ENCODE data around the gene CACNA1C.
"Not testable (repeated sequence)": the region's sequence is repeated elsewhere in the genome, so short reads cannot be mapped to it uniquely, and the experiment has no call there.

The CACNA1C gene

DNA sequence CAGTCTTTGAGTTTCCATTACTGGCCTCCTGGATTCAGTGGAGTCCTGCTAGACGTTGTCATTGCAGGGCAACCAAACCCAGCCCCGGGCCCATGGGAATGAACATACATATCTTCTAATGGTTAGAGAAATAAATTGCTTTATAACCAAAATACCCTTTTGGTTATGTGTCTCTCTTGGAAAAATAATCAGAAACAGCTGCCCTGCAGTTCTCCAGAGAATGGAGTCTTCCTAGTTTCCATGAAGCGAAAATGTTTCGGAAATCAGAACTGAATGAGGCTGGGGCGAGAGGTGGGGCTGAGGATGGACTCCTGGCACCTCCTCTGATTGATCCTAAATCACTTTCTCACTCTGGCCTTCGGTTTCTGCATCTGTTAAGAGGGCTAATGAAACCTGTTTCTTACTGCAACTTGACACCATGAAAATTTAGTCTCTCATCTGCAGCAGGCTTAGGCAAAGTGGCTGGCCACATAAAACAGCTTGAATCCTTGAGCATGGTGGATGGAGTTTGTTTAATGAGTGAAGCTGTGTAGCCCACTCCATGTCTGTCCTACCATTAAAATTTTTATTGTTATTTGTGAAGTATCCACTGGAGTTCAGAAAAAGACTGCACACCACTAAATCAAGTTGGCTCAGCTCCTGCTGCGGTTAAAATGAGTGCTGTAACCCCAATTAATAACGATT, 198.9 kb downstream of the CACNA1C start:
- DNase-seq (ENCODE audit: low read depth, low spot score), result no peak

DNA sequence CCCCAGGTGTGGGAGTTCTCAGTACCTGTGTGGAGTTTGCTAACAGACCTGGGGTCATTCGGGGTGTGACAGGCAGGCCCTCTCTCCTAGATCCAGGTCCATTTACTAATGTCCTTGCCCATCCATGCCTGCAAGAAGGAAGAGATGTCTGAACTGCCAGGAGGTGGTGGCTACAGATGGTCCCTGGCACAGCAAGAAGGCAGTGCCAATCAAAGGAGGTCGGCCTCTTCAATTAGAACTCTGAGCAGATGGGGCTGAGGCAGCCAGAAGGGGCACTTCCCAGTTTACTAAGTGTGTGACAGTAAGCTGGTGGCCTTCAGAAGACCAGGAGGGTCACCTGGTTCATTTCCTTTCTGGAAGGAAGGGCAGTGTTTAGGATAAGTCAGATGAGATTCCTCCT, 202.5 kb downstream of the CACNA1C start:
- DNase-seq (ENCODE audit: low read depth, low spot score), result no peak

GRCh38 chr12:2255731-2256130, 202.9 kb downstream of the CACNA1C start:
- DNase-seq (ENCODE audit: low read depth, low spot score), result not testable (repeated sequence)

DNA sequence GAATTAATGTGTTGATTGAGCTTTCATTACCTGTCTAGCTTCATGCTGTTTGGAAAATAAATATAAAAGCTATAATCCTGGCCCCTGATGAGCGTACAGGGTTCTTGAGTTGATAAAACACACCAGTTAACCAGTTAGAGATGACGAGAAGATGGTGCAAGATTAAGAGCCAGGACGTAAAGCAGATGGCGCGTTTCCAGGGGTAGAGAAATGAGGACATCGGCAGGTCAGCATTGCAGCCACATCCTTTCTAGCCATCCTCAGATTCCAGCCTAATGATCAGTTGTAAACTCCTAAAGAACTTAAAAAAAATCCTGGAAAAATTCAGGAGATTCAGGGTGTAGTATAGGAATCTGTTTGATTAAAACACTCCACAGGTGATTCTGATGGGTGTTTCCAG, 203.7 kb downstream of the CACNA1C start:
- no peak for DNase-seq (ENCODE audit: low read depth, low spot score)

- DNase-seq (ENCODE audit: low read depth, low spot score), result no peak
These were observed 204.1 kb downstream of the CACNA1C start for GRCh38 chr12:2256915-2257314.

- no peak for DNase-seq (ENCODE audit: low read depth, low spot score)
These were observed 205.2 kb downstream of the CACNA1C start for GRCh38 chr12:2258025-2258424.

DNA sequence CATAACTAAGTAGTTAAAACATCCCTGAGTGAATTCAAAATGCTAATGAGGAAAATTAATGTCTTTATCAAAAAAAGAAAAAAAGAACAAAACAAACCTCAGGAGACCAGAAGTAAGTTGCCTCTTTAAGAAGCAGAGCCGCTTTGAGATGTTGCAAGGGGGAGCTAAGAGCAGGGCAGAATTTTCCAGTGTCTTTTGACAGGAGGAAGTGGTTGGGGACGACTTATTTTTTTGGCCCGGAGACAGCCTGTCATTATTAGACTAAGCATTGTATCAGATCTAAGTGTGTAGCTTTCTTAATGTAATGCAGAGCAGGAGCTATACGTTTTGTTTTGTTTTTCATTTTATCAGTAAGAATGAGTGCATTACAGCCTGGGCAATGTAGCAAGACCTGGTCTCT, 206.6 kb downstream of the CACNA1C start:
- no peak for DNase-seq (ENCODE audit: low read depth, low spot score)

GRCh38 chr12:2260441-2260840, 207.7 kb downstream of the CACNA1C start:
- no peak for DNase-seq (ENCODE audit: low read depth, low spot score)

DNA sequence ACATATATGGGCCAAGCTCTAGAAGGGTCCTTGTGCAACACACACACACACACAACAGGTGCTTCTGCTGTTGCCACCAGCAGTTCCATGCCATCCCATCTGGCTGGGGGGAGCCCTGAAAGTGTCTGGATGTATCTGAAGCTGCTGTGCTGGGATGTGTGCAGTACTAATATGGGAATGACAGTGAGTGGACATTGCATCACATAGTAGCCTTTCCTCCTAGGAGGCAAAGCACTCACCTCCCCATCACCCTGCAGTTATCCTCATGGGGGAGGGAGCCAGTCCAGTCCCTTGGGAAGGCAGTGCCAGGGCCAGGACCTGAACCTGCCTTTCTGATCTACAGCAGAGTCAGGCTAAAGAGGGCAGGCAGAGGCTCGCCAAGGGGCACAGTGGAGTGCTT, 208.9 kb downstream of the CACNA1C start:
- DNase-seq (ENCODE audit: low read depth, low spot score), result no peak

DNA sequence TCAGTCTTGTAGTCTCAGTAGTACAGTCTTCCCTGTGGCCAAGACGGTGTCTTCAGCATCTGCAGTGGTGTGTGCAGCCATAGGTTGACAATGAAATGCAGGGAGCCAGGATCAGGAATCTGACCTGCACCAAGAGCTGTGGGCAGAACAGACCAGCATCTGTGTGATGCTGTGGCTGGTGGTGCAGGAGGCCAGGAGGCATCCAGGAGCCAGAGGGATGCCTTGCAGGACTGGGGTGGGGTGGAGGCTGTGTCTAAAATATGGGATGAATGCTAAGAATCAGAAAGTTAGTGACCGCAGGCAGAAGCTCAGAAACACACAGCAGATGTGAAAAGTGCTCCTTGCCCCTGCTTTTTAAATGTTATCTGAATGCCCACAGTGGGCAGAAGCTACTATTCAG, 209.7 kb downstream of the CACNA1C start:
- no peak for DNase-seq (ENCODE audit: low read depth, low spot score)

- no peak for DNase-seq (ENCODE audit: low read depth, low spot score)
These were observed 211.1 kb downstream of the CACNA1C start for GRCh38 chr12:2263901-2264300.

DNA sequence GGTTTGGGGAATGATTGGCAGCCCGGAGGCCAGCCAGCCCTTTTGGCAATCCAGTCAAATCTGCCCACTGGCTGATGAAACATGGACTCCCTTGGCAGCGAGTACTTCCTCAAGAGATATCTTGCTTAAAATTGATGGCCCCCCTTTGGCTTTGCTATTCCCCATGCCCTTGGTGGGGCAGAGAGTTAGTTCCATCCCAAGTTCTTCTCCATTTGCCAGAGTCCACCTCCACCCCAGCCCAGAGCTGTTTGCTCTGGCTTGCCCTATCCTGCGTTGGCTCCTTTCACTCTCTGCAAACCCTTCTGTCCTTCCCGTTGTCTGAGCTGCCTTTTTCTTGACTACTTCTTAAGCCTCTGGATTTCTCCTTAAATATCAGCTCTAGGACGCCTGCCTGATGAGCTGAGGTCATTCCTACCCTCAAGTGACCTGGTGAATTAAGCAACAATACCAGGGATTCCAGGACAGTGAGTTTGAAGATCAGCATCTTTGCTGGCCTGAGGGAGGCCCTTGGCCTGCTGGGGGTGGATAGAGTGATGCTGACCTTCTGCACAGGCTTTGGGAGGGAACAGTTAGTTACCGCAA, 212.0 kb downstream of the CACNA1C start:
- no peak for DNase-seq (ENCODE audit: low read depth, low spot score)

GRCh38 chr12:2265461-2266167, 212.8 kb downstream of the CACNA1C start:
- no peak for DNase-seq (ENCODE audit: low read depth, low spot score)

DNA sequence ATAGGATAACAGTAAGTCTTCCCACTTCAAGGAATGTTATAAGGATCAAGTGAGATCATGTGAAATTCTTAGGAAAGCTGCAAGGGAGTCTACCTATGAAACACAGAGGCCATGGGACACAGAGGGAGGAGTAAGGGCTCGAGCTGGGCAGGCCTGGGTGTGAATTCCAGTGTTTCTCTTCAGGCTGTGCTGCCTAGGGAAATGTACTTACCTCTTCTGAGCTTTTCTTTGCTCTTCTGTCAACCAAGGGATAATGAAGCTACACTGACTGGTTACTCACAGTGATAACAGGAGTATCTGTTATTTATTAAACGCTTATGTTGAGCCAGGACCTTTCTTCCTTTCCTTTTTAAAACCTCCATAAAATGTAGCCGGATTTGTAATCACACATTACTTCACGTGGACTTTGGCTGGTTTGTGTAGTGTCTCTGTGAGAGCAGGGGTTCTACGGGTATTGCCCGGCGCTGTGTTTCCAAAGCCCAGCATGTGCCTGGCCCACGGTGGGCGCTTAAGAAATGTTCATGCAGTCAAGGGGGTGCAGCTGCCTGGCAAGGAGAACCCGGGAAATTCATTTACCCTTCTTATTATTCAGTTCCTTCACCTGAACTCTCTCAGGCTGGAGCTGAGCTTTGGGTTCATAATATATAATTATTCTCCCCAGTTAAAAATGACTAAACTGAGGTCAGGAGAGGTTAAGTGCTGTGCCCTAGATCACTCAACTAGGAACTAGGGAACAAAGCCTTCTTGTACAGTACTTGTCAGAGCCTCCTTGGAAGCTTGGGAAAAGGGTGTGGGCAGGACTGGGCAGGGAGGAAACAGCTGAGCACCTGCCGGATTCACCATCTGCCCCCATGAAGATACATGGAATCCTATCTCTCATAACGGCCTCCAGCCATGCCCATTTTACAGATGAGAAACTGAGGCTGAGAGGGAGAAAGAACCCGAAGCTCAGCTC, 214.2 kb downstream of the CACNA1C start:
- DNase-seq (ENCODE audit: low read depth, low spot score), result no peak

DNA sequence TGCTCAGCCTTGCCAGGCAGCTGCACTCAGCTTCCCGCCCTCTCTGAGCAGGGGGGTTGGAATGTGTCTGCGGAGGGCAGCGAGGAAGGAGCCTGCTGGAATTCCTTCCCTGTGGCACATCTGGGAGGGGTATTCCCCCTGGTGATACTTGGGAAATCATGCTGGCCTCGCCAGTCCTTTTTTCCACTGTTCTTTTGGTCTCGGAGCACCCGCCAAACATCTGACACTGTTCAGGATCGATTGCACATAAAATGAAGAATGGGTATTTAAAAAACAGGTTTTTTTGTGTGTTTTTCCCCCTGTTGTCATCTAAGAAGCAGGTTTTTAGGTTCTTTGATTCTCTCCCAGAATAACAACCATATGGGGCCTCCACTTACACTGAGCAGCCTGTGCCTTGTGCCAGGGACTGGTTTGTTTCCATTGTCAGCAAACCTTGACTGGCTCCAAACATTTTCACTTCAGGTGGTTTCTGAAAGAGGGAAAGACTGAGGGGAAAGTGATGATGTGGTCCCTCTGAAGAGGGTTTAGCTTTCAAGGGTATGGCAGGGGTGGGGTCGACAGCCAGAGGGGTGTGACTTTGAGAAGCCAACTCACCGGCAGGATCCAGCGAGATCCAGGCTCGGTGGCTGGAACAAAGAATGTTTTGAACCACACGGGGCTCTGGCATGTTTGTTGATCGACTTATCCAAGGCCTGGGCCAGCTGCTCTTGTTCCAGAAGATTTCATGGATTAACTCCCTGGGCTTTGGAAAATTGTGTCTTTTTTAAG, 215.1 kb downstream of the CACNA1C start:
- DNase-seq (ENCODE audit: low read depth, low spot score), result no peak

GRCh38 chr12:2268471-2269286, 215.9 kb downstream of the CACNA1C start:
- DNase-seq (ENCODE audit: low read depth, low spot score), result no peak

GRCh38 chr12:2270846-2271245, 218.1 kb downstream of the CACNA1C start:
- DNase-seq (ENCODE audit: low read depth, low spot score), result no peak

- DNase-seq (ENCODE audit: low read depth, low spot score), result no peak
These were observed 219.2 kb downstream of the CACNA1C start for GRCh38 chr12:2271961-2272360.

- DNase-seq (ENCODE audit: low read depth, low spot score), result no peak
These were observed 220.5 kb downstream of the CACNA1C start for GRCh38 chr12:2273288-2273687.

DNA sequence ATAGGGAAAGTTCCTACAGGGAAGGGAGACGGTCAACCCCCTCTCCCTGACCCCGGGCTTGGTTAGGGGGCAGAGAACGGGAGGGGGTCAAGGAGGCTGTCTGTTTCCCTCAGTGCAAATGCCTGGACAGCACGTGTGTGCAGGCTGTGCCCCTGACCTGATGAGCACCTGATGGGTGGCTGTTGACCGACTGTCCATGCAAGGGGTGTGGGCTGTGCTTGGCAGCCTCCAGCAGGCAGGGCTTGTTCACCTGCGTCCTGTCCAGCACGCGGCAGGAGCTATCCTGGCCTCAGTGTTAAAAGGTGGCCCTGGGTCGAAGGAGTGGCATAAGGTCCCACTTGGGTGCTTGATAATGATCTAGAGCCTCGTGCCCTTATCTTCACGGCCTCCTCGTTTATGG, 221.0 kb downstream of the CACNA1C start:
- DNase-seq (ENCODE audit: low read depth, low spot score), result no peak

Data from smooth muscle cell of the brain vasculature (primary cell).